SK-N-SH (cell line): ENCODE results near the gene CNOT9. TPM values are rescaled to one million over a fixed set of nuclear protein-coding genes. Genes with fewer than 3 reads are reported as not detected.

Experiments used
- CTCF ChIA-PET: fragments of 300-600, 350-600 bp; formaldehyde crosslinking; extraction: SDS; loops from one replicate; lab custom pipeline; 2021; lab: Yijun Ruan, JAX
- POLR2A ChIA-PET: fragments of 350-600 bp; sonication (Branson Sonifier 250); formaldehyde crosslinking; extraction: SDS; loops from one replicate; lab custom pipeline; 2020; ENCODE audit warnings: antibody characterized with exemption, inconsistent platforms; lab: Yijun Ruan, JAX
- DNase-seq: peaks from one replicate; pipeline ENCODE4 v3.0.0; 2012
- H2AFZ ChIP-seq: fragments of 200-600 bp; sonication (generic); 2 replicates; pipeline ENCODE4 v1.8.1; 2016; ENCODE audit warnings: antibody characterized with exemption, mild to moderate bottlenecking, low read depth
- H3F3A ChIP-seq: fragments of 200-600 bp; sonication (generic); replicated peaks from 2 replicates; pipeline ENCODE3; 2016; ENCODE audit warnings: antibody characterized with exemption, mild to moderate bottlenecking; ENCODE audit not compliant: insufficient read depth
- H3K27ac ChIP-seq, 2 experiments: fragments of 200-500 bp in 1 of 2; fragments of 200-600 bp in 1 of 2; sonication (Bioruptor generic) in 1 of 2; sonication (generic), shearing (Covaris generic) in 1 of 2; 2 replicates each; pipeline versions ENCODE4 v1.5.1 to v1.6.1; 2014 to 2016; ENCODE audit warnings: low read depth in 2 of 2, inconsistent platforms in 1 of 2, low read length in 1 of 2, mild to moderate bottlenecking in 1 of 2, mixed read lengths in 1 of 2
- H3K27me3 ChIP-seq: fragments of 200-600 bp; sonication (generic), shearing (Covaris generic); 2 replicates; pipeline ENCODE4 v1.6.1; 2016; ENCODE audit warnings: mixed run types; ENCODE audit not compliant: insufficient read depth
- H3K36me3 ChIP-seq, 2 experiments: fragments of 200-500 bp in 1 of 2; fragments of 200-600 bp in 1 of 2; sonication (Bioruptor generic) in 1 of 2; sonication (generic) in 1 of 2; replicated peaks in 1 of 2; 2 replicates each; pipeline versions ENCODE3 to v1.5.1; 2014 to 2016; ENCODE audit warnings: low read length in 1 of 2, mild to moderate bottlenecking in 1 of 2; ENCODE audit not compliant: insufficient read depth in 2 of 2, control insufficient read depth in 1 of 2
- H3K4me1 ChIP-seq, 2 experiments: fragments of 200-500 bp in 1 of 2; fragments of 200-600 bp in 1 of 2; sonication (Bioruptor generic) in 1 of 2; sonication (generic), shearing (Covaris generic) in 1 of 2; 2 replicates each; pipeline versions ENCODE4 v1.5.1 to v1.6.1; 2014 to 2016; ENCODE audit warnings: low read depth in 1 of 2, low read length in 1 of 2, mixed run types in 1 of 2; ENCODE audit not compliant: insufficient read depth in 2 of 2, control insufficient read depth in 1 of 2
- H3K4me2 ChIP-seq: fragments of 200-600 bp; sonication (generic), shearing (Covaris generic); 2 replicates; pipeline ENCODE4 v1.6.1; 2017; ENCODE audit warnings: mixed run types
- H3K4me3 ChIP-seq, 2 experiments: fragments of 200-500 bp in 1 of 2; fragments of 200-600 bp in 1 of 2; sonication (Bioruptor generic) in 1 of 2; sonication (generic), shearing (Covaris generic) in 1 of 2; 2 replicates each; pipeline versions ENCODE4 v1.5.1 to v1.8.1; 2014 to 2016; ENCODE audit warnings: low read depth in 2 of 2, inconsistent platforms in 1 of 2, low read length in 1 of 2, mild to moderate bottlenecking in 1 of 2, mixed read lengths in 1 of 2, moderate library complexity in 1 of 2
- H3K79me2 ChIP-seq: fragments of 200-600 bp; sonication (generic); 2 replicates; pipeline ENCODE4 v1.8.1; 2017; ENCODE audit warnings: mild to moderate bottlenecking; ENCODE audit not compliant: insufficient read depth
- H3K9ac ChIP-seq: fragments of 200-600 bp; sonication (generic); 2 replicates; pipeline ENCODE4 v1.6.1; 2017; ENCODE audit warnings: mixed run types
- H3K9me2 ChIP-seq: fragments of 200-600 bp; sonication (generic); 2 replicates; pipeline ENCODE4 v1.6.1; 2017; ENCODE audit warnings: mixed run types
- H3K9me3 ChIP-seq: fragments of 200-600 bp; sonication (generic); 2 replicates; pipeline ENCODE4 v1.6.1; 2017; ENCODE audit warnings: mixed run types, mild to moderate bottlenecking, moderate library complexity
- H4K20me1 ChIP-seq: fragments of 200-600 bp; sonication (generic); 2 replicates; pipeline ENCODE4 v1.6.1; 2017; ENCODE audit warnings: mild to moderate bottlenecking, mixed run types; ENCODE audit not compliant: insufficient read depth
- ELF1 ChIP-seq: IDR thresholded peaks from 2 replicates; pipeline ENCODE4 v1.4.0; 2012
- FOXJ3 ChIP-seq: sonication (generic); formaldehyde crosslinking; IDR thresholded peaks from 2 replicates; pipeline ENCODE4 v1.5.1; 2020; ENCODE audit warnings: mild to moderate bottlenecking, missing genetic modification reagents
- GABPA ChIP-seq: IDR thresholded peaks from 2 replicates; pipeline ENCODE4 v1.4.0; 2012; ENCODE audit warnings: low read depth, mild to moderate bottlenecking
- GATA2 ChIP-seq: sonication (generic); formaldehyde crosslinking; IDR thresholded peaks from 2 replicates; pipeline ENCODE4 v1.5.0; 2020; ENCODE audit warnings: mild to moderate bottlenecking, missing genetic modification reagents
- MEF2A ChIP-seq: IDR thresholded peaks from 2 replicates; pipeline ENCODE4 v1.4.0; 2012; ENCODE audit warnings: low read depth, borderline replicate concordance
- MXI1 ChIP-seq: IDR thresholded peaks from 2 replicates; pipeline ENCODE4 v1.6.1; 2012; ENCODE audit warnings: mild to moderate bottlenecking, low read depth, low read length, improper control_type of control experiment
- NRF1 ChIP-seq: IDR thresholded peaks from 2 replicates; pipeline ENCODE4 v1.6.1; 2012; ENCODE audit warnings: low read depth, mild to moderate bottlenecking, low read length
- POLR2AphosphoS5 ChIP-seq: IDR thresholded peaks from 2 replicates; pipeline ENCODE4 v1.6.1; 2012; ENCODE audit warnings: low read depth, low read length
- SMC3 ChIP-seq: IDR thresholded peaks from 2 replicates; pipeline ENCODE4 v1.6.1; 2012; ENCODE audit warnings: low read depth, low read length, improper control_type of control experiment
- TAF1 ChIP-seq: IDR thresholded peaks from 2 replicates; pipeline ENCODE4 v1.6.1; 2012; ENCODE audit warnings: low read depth, mild to moderate bottlenecking, low read length, moderate library complexity, borderline replicate concordance
- WGBS: methylation state at CpG from one replicate; pipeline ENCODE4 v1.1.6; 2017; ENCODE audit warnings: low lambda C conversion rate; 5-methylcytosine and 5-hydroxymethylcytosine counted together
- polyA plus RNA-seq, 3 experiments: library from polyadenylated mRNA; depleted of rRNA; stranded (reverse); fragments of >200 nt; gene quantifications; 2 replicates each; pipeline ENCODE4 v1.2.3, GENCODE V29; 2012
- TF ChIP-seq, protein P1 (sequence below): fragments of 200-600 bp; sonication (generic); IDR thresholded peaks from 2 replicates; pipeline ENCODE4 v1.6.1; 2017; ENCODE audit warnings: antibody characterized with exemption, mild to moderate bottlenecking, moderate library complexity
- TF ChIP-seq, protein P2 (sequence below): fragments of 150-350 bp; IDR thresholded peaks from 2 replicates; pipeline ENCODE4 v1.6.1; 2017; ENCODE audit warnings: antibody characterized with exemption, low read length, low read depth, borderline replicate concordance
- TF ChIP-seq, protein P3 (sequence below): IDR thresholded peaks from 2 replicates; pipeline ENCODE4 v1.4.0; 2012; ENCODE audit warnings: low read depth, borderline replicate concordance
- TF ChIP-seq, protein P4 (sequence below): IDR thresholded peaks from 2 replicates; pipeline ENCODE4 v1.6.1; 2012; ENCODE audit warnings: mild to moderate bottlenecking, low read depth, low read length, moderate library complexity

CNOT9 gene
- polyA plus RNA-seq, 1 of the 3 experiments (the other 2 are of a cell fraction) = 36.8 TPM

DNA sequence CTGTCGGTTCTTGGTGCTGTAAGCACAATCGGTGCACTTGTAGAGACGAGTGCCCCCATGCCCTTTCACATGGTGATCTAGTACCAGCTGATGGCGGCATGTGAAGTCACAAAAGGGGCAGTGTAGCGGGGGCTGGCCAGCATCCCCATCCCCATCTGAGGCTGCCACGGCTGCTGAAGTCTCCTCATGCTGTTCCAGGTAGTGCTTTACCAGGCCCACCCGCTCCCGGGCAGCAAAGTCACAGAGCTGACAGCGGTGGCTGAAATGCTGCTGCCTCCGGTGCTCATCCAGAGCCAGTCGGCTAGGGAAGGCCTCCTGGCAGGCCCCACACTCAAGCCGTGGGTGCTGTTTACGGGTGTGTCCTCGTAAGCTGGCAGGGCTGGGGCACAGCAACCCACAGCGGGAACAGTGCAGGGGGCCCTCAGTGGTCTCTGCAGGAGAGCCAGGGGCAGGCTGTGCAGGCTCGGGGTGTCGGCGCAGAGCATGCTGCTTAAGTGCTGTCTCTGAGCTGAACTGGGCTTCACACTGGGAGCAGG lies 73.5 kb downstream of the CNOT9 start:
- H2AFZ ChIP-seq = no peak overlapping the region
- no peak for DNase-seq
- WGBS = 95% methylated on average over 8 of the region's 18 CpGs
- no peaks in the 10 kb centered on the region for H3K9me2 ChIP-seq
- H3K27ac ChIP-seq = no peak overlapping the region
- peaks cover 32 to 78% of the 10 kb centered on the region in 2 experiments for H3K36me3 ChIP-seq
- H3K4me3 ChIP-seq = no peak overlapping the region
- ChIA-PET POLR2A (interaction anchor here (1.1 kb wide), 1 partner anchor 35 kb away, joined by 3 read pairs; the partner anchor contains the start of gene PLCD4), CTCF (interaction anchor here (1.2 kb wide), 1 partner anchor 23 kb away, joined by 3 read pairs; no protein-coding TSS in a partner anchor)
- no peak overlapping the region for H3K9ac ChIP-seq
- no peak overlapping the region for H3K4me2 ChIP-seq
- H3K27me3 ChIP-seq = no peaks in the 10 kb centered on the region
- no peaks in the 10 kb centered on the region for H3K9me3 ChIP-seq
- H4K20me1 ChIP-seq = no peaks in the 10 kb centered on the region
- peaks cover 4% of the 10 kb centered on the region for H3K79me2 ChIP-seq
- TF ChIP-seq ELF1 (no peak), MEF2A (no peak), SMC3 (no peak), FOXJ3 (no peak), MXI1 (no peak), GATA2 (no peak), TAF1 (no peak)
- TF ChIP-seq, protein P1, sequence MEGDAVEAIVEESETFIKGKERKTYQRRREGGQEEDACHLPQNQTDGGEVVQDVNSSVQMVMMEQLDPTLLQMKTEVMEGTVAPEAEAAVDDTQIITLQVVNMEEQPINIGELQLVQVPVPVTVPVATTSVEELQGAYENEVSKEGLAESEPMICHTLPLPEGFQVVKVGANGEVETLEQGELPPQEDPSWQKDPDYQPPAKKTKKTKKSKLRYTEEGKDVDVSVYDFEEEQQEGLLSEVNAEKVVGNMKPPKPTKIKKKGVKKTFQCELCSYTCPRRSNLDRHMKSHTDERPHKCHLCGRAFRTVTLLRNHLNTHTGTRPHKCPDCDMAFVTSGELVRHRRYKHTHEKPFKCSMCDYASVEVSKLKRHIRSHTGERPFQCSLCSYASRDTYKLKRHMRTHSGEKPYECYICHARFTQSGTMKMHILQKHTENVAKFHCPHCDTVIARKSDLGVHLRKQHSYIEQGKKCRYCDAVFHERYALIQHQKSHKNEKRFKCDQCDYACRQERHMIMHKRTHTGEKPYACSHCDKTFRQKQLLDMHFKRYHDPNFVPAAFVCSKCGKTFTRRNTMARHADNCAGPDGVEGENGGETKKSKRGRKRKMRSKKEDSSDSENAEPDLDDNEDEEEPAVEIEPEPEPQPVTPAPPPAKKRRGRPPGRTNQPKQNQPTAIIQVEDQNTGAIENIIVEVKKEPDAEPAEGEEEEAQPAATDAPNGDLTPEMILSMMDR = no peak
- TF ChIP-seq, protein P2, sequence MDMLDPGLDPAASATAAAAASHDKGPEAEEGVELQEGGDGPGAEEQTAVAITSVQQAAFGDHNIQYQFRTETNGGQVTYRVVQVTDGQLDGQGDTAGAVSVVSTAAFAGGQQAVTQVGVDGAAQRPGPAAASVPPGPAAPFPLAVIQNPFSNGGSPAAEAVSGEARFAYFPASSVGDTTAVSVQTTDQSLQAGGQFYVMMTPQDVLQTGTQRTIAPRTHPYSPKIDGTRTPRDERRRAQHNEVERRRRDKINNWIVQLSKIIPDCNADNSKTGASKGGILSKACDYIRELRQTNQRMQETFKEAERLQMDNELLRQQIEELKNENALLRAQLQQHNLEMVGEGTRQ = no peak
- H3F3A ChIP-seq = peaks cover 6% of the 10 kb centered on the region
- no peaks in the 10 kb centered on the region for H3K4me1 ChIP-seq

DNA sequence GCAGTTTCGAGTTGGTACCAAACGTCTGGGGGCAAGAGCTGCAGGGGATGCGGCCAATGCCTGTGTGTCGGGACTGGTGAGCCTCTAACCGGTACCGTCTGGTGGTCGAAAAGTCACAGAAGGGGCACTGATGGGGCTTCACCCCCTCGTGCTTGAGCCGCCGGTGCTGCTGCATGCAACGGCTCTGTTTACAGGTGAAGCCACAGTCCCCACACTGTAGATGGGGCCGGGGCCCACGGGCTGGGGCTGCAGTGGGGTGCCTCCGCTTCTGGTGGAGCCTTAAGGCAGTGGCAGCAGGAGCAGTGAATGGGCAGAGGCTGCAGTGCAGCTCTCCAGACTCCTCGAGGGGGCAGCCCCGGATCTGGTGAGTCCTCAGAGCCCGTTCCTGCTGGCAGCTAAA lies 74.1 kb downstream of the CNOT9 start:
- Histone ChIP-seq H3K36me3 (peaks cover 30 to 78% of the 10 kb centered on the region in 2 experiments), H3K4me1 (no peaks in the 10 kb centered on the region), H3K9me3 (no peaks in the 10 kb centered on the region), H3F3A (peaks cover 3% of the 10 kb centered on the region), H3K27me3 (no peaks in the 10 kb centered on the region), H3K4me3 (no peak overlapping the region), H4K20me1 (no peaks in the 10 kb centered on the region), H3K27ac (no peak overlapping the region), H3K4me2 (no peak overlapping the region), H2AFZ (no peak overlapping the region), H3K9ac (no peak overlapping the region), H3K79me2 (peaks cover 4% of the 10 kb centered on the region), H3K9me2 (no peaks in the 10 kb centered on the region)
- 92% methylated on average over 14 of the region's 17 CpGs for WGBS
- no peak for DNase-seq
- POLR2A ChIA-PET = interaction anchor here (1.1 kb wide), 1 partner anchor 36 kb away, joined by 3 read pairs; the partner anchor contains the start of gene PLCD4
- TF ChIP-seq, protein P3, sequence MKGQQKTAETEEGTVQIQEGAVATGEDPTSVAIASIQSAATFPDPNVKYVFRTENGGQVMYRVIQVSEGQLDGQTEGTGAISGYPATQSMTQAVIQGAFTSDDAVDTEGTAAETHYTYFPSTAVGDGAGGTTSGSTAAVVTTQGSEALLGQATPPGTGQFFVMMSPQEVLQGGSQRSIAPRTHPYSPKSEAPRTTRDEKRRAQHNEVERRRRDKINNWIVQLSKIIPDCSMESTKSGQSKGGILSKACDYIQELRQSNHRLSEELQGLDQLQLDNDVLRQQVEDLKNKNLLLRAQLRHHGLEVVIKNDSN = no peak
- TF ChIP-seq NRF1 (no peak), POLR2AphosphoS5 (no peak), TAF1 (no peak), FOXJ3 (no peak), GABPA (no peak), ELF1 (no peak)
- TF ChIP-seq, protein P4, sequence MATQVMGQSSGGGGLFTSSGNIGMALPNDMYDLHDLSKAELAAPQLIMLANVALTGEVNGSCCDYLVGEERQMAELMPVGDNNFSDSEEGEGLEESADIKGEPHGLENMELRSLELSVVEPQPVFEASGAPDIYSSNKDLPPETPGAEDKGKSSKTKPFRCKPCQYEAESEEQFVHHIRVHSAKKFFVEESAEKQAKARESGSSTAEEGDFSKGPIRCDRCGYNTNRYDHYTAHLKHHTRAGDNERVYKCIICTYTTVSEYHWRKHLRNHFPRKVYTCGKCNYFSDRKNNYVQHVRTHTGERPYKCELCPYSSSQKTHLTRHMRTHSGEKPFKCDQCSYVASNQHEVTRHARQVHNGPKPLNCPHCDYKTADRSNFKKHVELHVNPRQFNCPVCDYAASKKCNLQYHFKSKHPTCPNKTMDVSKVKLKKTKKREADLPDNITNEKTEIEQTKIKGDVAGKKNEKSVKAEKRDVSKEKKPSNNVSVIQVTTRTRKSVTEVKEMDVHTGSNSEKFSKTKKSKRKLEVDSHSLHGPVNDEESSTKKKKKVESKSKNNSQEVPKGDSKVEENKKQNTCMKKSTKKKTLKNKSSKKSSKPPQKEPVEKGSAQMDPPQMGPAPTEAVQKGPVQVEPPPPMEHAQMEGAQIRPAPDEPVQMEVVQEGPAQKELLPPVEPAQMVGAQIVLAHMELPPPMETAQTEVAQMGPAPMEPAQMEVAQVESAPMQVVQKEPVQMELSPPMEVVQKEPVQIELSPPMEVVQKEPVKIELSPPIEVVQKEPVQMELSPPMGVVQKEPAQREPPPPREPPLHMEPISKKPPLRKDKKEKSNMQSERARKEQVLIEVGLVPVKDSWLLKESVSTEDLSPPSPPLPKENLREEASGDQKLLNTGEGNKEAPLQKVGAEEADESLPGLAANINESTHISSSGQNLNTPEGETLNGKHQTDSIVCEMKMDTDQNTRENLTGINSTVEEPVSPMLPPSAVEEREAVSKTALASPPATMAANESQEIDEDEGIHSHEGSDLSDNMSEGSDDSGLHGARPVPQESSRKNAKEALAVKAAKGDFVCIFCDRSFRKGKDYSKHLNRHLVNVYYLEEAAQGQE = no peak
- CTCF ChIA-PET = no interaction called here
